Hepatocyte (in vitro differentiated cells): ENCODE measurements around the gene GGNBP2.

Source experiments
- CTCF ChIP-seq: fragments of 200-600 bp; sonication (generic); IDR thresholded peaks from 2 replicates; pipeline ENCODE4 v1.5.1; 2016; ENCODE audit warnings: antibody characterized with exemption, mild to moderate bottlenecking; ENCODE audit not compliant: poor library complexity
- EZH2 ChIP-seq: fragments of 200-600 bp; sonication (generic); IDR thresholded peaks from 2 replicates; pipeline ENCODE4 v1.6.1; 2016; ENCODE audit warnings: antibody characterized with exemption, mild to moderate bottlenecking, borderline replicate concordance
- EZH2phosphoT487 ChIP-seq: fragments of 200-600 bp; sonication (generic); IDR thresholded peaks from one replicate; pipeline ENCODE4 v1.6.1; 2018; ENCODE audit warnings: antibody characterized with exemption, mild to moderate bottlenecking, low read depth, moderate library complexity; ENCODE audit not compliant: unreplicated experiment, severe bottlenecking

GRCh38 chr17:36602030-36602748, 57.5 kb downstream of the GGNBP2 start:
- TF ChIP-seq CTCF (no peak), EZH2 (no peak), EZH2phosphoT487 (no peak)
